Keratinocyte (primary cell): ENCODE data around the gene OCLN. TPM values are rescaled to one million over a fixed set of nuclear protein-coding genes. Genes with fewer than 3 reads are reported as not detected.

Source experiments
- DNase-seq: peaks from one replicate; pipeline ENCODE4 v3.0.0-alpha.2; 2011; ENCODE audit warnings: low read depth, missing footprints, low spot score
- FAIRE-seq: peaks from 2 replicates; lab custom pipeline; 2011; peaks lifted over from hg19 to GRCh38; lab: Jason Lieb, UNC
- H2AFZ ChIP-seq: 2 replicates; pipeline ENCODE4 v1.6.0; 2012; ENCODE audit warnings: low read length, control low read depth, inconsistent platforms; ENCODE audit not compliant: control insufficient read depth
- H3K27ac ChIP-seq: 2 replicates; pipeline ENCODE4 v1.5.1; 2011; ENCODE audit warnings: low read length; ENCODE audit not compliant: control insufficient read depth, insufficient read depth
- H3K27me3 ChIP-seq: 3 replicates; pipeline ENCODE4 v1.6.0; 2011; ENCODE audit warnings: low read length; ENCODE audit not compliant: control insufficient read depth, insufficient read depth; ENCODE audit errors: extremely low read depth
- H3K36me3 ChIP-seq, 2 experiments: 2 replicates in 1 of 2; 3 replicates in 1 of 2; pipeline ENCODE4 v1.5.1; 2011; ENCODE audit warnings: low read length in 2 of 2, mild to moderate bottlenecking in 1 of 2; ENCODE audit not compliant: control insufficient read depth in 2 of 2, insufficient read depth in 2 of 2; ENCODE audit errors: extremely low read depth in 1 of 2
- H3K4me1 ChIP-seq: 3 replicates; pipeline ENCODE4 v1.5.1; 2011; ENCODE audit warnings: low read length; ENCODE audit not compliant: control insufficient read depth, insufficient read depth; ENCODE audit errors: extremely low read depth
- H3K4me2 ChIP-seq: 3 replicates; pipeline ENCODE4 v1.6.0; 2011; ENCODE audit warnings: low read depth, low read length; ENCODE audit not compliant: control insufficient read depth, insufficient read depth; ENCODE audit errors: extremely low read depth
- H3K4me3 ChIP-seq, 3 experiments: fragments of 200-600 bp in 1 of 3; sonication (generic) in 1 of 3; 2 replicates in 2 of 3; 3 replicates in 1 of 3; pipeline ENCODE4 v1.5.1; 2011 to 2016; ENCODE audit warnings: low read length in 3 of 3, mild to moderate bottlenecking in 3 of 3, control low read depth in 2 of 3, inconsistent platforms in 1 of 3, low read depth in 1 of 3, mixed read lengths in 1 of 3, mixed run types in 1 of 3, moderate library complexity in 1 of 3; ENCODE audit not compliant: control insufficient read depth in 2 of 3, insufficient read depth in 2 of 3; ENCODE audit errors: extremely low read depth in 1 of 3
- H3K79me2 ChIP-seq: 2 replicates; pipeline ENCODE4 v1.6.0; 2012; ENCODE audit warnings: low read length; ENCODE audit not compliant: control insufficient read depth, insufficient read depth
- H3K9ac ChIP-seq: 3 replicates; pipeline ENCODE4 v1.6.0; 2011; ENCODE audit warnings: low read length; ENCODE audit not compliant: control insufficient read depth, insufficient read depth; ENCODE audit errors: extremely low read depth
- H3K9me1 ChIP-seq: 3 replicates; pipeline ENCODE4 v1.6.0; 2011; ENCODE audit warnings: low read length; ENCODE audit not compliant: control insufficient read depth, insufficient read depth; ENCODE audit errors: extremely low read depth
- H3K9me3 ChIP-seq: 2 replicates; pipeline ENCODE4 v1.5.1; 2012; ENCODE audit warnings: low read depth, low read length; ENCODE audit not compliant: control insufficient read depth
- H4K20me1 ChIP-seq: 3 replicates; pipeline ENCODE4 v1.6.0; 2011; ENCODE audit warnings: low read length; ENCODE audit not compliant: control insufficient read depth, insufficient read depth; ENCODE audit errors: extremely low read depth
- EZH2 ChIP-seq: IDR thresholded peaks from one replicate; pipeline ENCODE4 v1.6.1; 2012; ENCODE audit warnings: inconsistent platforms, mild to moderate bottlenecking, low read length, moderate library complexity
- dilution Hi-C: fragments of 300-500 bp; cut with MboI; formaldehyde crosslinking; loops from one replicate; pipeline ENCODE4 v1.7.0; 2020; ENCODE audit warnings: low sequenced_read_pairs; ENCODE audit not compliant: extremely low pct_ligation_motif_present
- polyA plus RNA-seq, 5 experiments: library from polyadenylated mRNA; depleted of rRNA in 3 of 5; stranded (reverse) in 3 of 5; stranded (forward) in 1 of 5; unstranded in 1 of 5; fragments of >200 nt; gene quantifications; 1 replicate in 1 of 5; 2 replicates in 3 of 5; 3 replicates in 1 of 5; pipeline versions ENCODE4 v1.2.1 to v1.2.3, GENCODE V29; 2011 to 2012; ENCODE audit warnings: missing spikeins in 2 of 5, low read depth in 1 of 5, low replicate concordance in 1 of 5
- TF ChIP-seq, protein P1 (sequence below), 3 experiments: IDR thresholded peaks in 1 of 3; conservative IDR thresholded peaks in 1 of 3; optimal IDR thresholded peaks in 1 of 3; 2 replicates in 2 of 3; 3 replicates in 1 of 3; pipeline versions ENCODE3 to v1.5.1; 2011; ENCODE audit warnings: low read length in 3 of 3, mild to moderate bottlenecking in 3 of 3, moderate library complexity in 2 of 3, control low read depth in 1 of 3, inconsistent platforms in 1 of 3; ENCODE audit not compliant: insufficient read depth in 2 of 3; ENCODE audit errors: extremely low read depth in 1 of 3

Gene OCLN
- polyA plus RNA-seq, 1 donor (not counting 4 experiments of a cell fraction or from before 2014, with no cell fraction given), result 4.6 TPM

DNA sequence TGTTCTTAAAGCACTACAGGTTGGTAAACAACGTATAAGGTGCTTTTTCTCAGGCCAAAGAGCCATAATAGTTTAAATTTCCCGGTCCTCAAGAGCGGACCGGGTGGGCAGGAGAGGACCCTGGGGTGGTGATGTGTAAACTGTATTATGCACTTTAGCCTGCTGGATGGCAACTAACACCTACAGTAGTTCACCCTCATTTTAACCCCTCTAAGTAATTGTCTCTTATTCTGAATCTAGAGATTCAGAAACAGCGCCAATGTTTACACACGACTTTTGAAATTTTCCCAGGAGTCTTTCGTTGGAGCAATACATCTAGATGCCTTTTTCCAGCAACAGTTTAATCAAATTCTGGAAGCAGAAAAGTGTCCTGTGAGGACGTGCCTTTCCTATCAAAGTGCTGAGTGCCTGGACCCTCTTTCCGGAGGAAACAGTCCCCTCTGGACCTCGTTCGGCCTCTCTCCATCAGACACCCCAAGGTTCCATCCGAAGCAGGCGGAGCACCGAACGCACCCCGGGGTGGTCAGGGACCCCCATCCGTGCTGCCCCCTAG, 676 bp upstream of the OCLN start:
- H3K4me1 ChIP-seq, result peaks cover 5% of the 10 kb centered on the region
- H2AFZ ChIP-seq, result peak overlapping the region; percentile 87
- H4K20me1 ChIP-seq, result no peaks in the 10 kb centered on the region
- H3K4me2 ChIP-seq, result peak overlapping the region; percentile 95
- peak overlapping the region; percentile 69 for H3K9ac ChIP-seq
- FAIRE-seq (no peak), DNase-seq (no peak)
- H3K4me3 ChIP-seq, result peak overlapping the region; percentile 75 to 81 (median 78)
- no peaks in the 10 kb centered on the region for H3K36me3 ChIP-seq
- H3K79me2 ChIP-seq, result no peaks in the 10 kb centered on the region
- no peaks in the 10 kb centered on the region for H3K9me3 ChIP-seq
- peaks cover 20% of the 10 kb centered on the region for H3K27me3 ChIP-seq
- no peaks in the 10 kb centered on the region for H3K9me1 ChIP-seq
- dilution Hi-C loops, result no loop called here
- no peak overlapping the region for H3K27ac ChIP-seq
- TF ChIP-seq, protein P1, sequence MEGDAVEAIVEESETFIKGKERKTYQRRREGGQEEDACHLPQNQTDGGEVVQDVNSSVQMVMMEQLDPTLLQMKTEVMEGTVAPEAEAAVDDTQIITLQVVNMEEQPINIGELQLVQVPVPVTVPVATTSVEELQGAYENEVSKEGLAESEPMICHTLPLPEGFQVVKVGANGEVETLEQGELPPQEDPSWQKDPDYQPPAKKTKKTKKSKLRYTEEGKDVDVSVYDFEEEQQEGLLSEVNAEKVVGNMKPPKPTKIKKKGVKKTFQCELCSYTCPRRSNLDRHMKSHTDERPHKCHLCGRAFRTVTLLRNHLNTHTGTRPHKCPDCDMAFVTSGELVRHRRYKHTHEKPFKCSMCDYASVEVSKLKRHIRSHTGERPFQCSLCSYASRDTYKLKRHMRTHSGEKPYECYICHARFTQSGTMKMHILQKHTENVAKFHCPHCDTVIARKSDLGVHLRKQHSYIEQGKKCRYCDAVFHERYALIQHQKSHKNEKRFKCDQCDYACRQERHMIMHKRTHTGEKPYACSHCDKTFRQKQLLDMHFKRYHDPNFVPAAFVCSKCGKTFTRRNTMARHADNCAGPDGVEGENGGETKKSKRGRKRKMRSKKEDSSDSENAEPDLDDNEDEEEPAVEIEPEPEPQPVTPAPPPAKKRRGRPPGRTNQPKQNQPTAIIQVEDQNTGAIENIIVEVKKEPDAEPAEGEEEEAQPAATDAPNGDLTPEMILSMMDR (optimal IDR thresholded peaks at IDR 0.05 in 1 of 3, IDR thresholded peaks at IDR 0.05 in 1 of 3, conservative IDR thresholded peaks at IDR 0.05 in 1 of 3; ENCODE audit: extremely low read depth in 1 of 3, insufficient read depth in 2 of 3, low read length in 3 of 3), result no peak
- no peak for TF ChIP-seq EZH2

DNA sequence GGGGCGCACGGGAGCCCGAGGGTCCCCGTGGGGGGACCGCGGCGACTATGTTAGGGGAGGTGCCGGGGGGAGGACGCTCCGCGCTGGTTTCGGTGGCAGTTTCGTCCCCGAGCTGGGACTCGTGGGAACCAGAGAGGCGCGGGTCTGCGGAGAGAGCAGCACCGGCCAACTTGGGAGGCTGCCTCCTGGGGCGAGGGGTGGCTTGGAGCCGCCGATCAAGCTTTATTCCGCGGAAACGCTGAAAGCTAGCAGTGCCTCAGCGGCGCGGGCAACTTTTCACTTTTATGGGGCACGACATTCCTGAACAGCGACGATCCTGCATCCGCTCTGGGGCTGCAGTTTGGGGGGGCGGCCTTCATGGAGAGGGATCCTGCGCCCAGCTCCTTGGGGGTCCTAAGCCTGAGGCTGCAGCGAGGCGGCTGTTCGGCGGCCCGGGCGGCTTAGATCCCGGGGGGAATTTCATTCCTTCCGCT, 369 bp downstream of the OCLN start:
- dilution Hi-C loops, result no loop called here
- H3K79me2 ChIP-seq, result no peaks in the 10 kb centered on the region
- FAIRE-seq, result no peak

More for the DNA sequence above, 369 bp downstream of the OCLN start:
- peak overlapping the region; percentile 87 for H2AFZ ChIP-seq
- H3K27me3 ChIP-seq, result peaks cover 20% of the 10 kb centered on the region
- no peaks in the 10 kb centered on the region for H4K20me1 ChIP-seq
- TF ChIP-seq, protein P1 (optimal IDR thresholded peaks at IDR 0.05 in 1 of 3, IDR thresholded peaks at IDR 0.05 in 1 of 3, conservative IDR thresholded peaks at IDR 0.05 in 1 of 3; ENCODE audit: extremely low read depth in 1 of 3, insufficient read depth in 2 of 3, low read length in 3 of 3), result no peak
- TF ChIP-seq EZH2, result peak; percentile 31
- DNase-seq, result no peak
- peaks cover 5% of the 10 kb centered on the region for H3K4me1 ChIP-seq
- no peaks in the 10 kb centered on the region for H3K36me3 ChIP-seq
- no peaks in the 10 kb centered on the region for H3K9me1 ChIP-seq
- no peaks in the 10 kb centered on the region for H3K9me3 ChIP-seq
- H3K4me2 ChIP-seq, result peak overlapping the region; percentile 95
- no peak overlapping the region for H3K27ac ChIP-seq
- H3K9ac ChIP-seq, result peak overlapping the region; percentile 69
- peak overlapping the region; percentile 75 to 81 (median 78) for H3K4me3 ChIP-seq
